Islet precursor cell (in vitro differentiated cells): Measurements from ENCODE around the gene RAB40B.
"Not testable (repeated sequence)": the region's sequence is repeated elsewhere in the genome, so short reads cannot be mapped to it uniquely, and the experiment has no call there.

Source experiments
- DNase-seq: peaks from one replicate; pipeline ENCODE4 v3.0.0-alpha.2; 2018

The RAB40B gene, protein sequence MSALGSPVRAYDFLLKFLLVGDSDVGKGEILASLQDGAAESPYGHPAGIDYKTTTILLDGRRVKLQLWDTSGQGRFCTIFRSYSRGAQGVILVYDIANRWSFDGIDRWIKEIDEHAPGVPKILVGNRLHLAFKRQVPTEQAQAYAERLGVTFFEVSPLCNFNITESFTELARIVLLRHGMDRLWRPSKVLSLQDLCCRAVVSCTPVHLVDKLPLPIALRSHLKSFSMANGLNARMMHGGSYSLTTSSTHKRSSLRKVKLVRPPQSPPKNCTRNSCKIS

DNA sequence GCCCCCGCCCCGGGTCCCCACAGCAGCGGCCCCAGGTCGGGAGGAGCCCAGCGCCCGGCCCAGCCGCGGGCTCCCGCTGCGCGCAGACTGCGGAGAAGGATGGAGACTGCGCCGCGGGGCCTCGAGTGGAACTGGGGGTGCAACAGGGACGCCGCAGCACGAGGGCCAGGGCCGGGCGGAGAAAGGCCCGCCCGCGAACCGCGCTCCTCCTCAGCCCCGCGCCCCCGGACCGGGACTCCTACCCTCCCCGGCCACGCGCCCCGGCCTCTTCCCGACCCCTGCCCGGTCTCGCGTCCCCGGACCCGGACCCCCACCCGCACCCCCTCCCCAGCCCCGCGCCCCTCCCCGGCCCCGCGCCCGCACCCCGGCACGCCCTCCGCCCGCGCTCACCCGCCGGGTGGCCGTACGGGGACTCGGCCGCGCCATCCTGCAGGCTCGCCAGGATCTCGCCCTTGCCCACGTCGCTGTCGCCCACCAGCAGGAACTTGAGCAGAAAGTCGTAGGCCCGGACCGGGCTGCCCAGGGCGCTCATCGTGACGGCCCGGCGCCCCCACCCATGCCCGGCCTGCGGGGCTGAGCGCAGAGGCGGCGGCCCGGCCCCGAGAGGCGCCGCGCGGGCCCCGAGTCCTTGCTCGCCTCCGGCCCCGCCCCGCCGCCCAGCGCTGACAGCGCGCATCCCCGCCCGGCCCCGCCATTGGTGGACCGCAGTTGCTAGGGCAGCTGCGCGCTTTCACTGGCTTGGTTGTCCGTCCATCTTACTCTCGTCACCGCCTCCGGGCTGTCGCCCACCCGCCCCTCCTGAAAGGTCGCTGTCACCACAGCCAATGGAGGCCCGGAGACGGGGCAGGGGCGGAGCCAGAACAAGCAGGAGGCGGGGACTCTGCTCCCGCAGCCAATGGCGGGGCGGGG is at the start of gene RAB40B:
Gene RAB40B, minus strand, starts transcription at position 634 of the 909 bp plus-strand sequence. Its CDS starts 102 bp downstream, at position 532.
- peak; percentile 100 for DNase-seq

DNA sequence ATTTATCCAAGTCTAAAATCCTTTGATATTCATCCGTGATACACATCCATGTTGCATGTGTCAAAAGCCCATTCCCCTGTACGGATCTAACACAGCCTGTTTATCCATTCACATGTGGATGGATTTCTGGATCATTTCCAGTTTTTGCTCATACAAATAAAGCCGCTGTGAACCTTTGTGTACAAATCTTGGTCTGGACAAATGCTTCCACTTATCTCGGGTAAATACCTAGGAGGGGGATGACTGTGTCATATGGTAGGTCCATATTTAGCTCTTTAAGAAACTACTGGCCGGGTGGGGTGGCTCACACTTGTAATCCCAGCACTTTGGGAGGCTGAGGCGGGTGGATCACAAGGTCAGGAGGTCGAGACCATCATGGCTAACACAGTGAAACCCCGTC is 47.0 kb upstream of the RAB40B start:
- no peak for DNase-seq

DNA sequence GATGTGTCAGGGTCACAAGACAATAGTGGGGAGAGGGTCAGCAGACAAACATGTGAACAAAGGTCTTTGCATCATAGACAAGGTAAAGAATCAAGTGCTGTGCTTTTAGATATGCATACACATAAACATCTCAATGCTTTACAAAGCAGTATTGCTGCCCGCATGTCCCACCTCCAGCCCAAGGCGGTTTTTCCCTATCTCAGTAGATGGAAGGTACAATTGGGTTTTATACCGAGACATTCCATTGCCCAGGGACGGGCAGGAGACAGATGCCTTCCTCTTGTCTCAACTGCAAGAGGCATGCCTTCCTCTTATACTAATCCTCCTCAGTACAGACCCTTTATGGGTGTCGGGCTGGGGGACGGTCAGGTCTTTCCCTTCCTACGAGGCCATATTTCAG is 46.2 kb upstream of the RAB40B start:
- DNase-seq: not testable (repeated sequence)

DNA sequence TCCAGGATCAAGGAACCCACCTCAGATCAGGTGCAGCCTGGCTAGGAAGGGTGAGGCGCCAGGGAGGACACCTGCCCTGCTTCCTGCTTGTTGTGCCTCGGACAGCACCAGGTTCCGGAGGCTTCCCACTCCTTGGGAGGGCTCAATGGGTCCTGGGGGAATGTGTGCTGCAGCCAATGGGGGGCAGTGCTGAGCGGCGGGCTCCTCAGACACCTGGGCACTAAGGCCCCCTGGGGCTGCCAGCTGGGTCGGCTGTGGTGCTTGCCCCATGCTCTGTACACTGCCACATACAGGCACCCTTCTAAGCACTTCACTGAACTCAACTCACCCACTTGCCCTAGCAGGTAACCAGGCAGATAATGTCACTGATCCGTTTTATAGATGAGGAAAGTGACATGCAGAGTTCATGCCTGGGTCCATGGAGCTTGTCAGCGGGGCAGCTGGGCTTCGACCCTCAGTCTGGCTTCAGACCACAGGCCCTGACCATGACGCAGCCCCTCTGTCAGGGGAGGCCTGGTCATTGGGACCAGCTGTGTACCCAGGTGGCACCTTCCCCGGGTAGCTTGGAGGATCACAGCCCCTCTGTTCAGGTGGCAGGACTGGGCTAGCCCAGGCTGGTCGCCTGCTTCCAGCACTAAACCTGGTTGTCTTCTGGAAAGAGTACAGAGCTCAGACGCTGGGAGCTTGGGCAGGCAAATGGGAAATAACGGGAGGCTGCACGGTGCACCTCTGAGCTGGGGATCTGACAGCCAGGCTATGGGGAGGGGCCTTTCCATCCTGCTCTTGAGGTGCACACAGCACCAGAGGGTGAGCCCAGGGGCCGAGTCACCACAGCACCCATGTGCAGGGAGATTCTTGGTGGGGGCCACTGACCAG is 45.1 kb upstream of the RAB40B start:
- no peak for DNase-seq

DNA sequence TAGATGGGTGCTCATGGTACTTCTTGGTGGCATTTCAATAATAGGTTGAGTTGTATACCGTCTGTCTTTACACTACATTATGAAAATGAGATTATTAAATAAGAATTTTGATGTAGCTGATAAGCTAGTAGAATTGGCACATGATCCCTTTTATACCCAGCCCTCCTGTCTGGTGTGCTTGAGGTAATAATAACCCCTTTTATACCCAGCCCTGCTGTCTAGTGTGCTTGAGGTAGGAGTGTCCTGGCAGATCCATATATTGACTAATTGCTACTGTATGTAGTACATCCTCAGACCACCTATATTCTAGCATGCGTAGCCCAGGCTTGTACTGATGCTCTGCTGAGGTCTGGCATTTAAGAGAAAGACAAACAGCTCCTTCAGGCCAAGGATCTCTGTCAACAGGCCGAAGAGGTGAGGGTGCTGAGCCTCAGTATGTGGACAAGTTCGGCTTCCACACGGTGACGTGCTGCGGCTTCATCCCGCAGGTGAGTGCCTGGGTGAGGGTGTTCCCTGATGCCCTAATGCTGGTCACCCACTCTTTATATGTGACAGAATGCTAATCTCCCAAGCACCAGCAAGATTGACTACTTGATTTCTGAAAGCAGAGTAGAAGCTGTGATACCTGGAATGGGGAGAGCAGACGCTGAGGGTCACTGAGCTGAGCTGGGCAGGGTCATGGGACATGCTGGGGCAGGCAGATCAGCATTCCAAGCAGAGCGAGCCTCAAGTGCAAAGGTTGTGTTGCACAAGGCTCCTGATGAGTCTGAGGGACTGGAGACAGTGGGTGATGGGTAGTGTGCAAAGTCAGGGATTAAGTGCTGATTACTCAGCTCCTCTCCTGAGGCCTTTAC is 42.6 kb upstream of the RAB40B start:
- DNase-seq: no peak

DNA sequence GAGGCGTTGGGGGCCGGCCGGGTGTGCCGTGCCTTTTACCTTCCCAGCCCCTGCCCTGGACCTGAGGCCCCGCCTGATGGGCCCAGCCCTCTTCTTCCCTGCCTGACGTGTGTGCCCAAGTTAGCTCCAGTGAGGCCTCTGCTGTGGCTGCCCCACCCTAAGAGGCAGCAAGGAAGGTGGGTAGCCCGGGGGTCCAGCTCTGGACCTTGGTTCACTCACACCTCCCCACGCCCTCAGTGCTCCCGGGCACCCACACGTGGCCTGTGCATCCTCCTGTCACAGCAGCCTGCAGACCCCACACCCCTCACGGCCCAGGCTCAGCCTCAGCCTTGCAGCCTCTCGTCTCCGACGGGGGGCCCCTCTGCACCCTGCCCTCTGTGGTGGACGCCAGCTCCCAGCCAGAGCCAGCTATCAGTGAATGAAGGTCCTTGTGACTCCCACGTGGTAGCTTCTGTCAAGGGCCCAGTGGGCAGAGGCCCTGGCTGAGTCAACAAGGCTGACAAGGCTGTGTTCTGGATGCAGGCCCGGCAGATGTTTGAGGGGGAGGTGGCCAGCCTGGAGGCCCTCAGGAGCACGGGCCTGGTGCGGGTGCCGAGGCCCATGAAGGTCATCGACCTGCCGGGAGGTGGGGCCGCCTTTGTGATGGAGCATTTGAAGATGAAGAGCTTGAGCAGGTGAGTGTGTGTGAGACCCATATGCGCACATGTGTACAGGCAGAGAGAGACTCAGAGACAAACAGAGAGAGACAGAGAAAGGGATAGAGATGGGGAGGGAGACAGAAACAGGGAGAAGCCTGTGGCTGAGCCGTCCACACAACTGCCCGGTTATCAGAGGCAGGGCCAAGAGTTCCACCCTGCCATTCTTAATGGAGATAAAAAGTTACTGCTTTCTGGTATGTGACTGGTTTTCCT is 39.7 kb upstream of the RAB40B start:
- no peak for DNase-seq

DNA sequence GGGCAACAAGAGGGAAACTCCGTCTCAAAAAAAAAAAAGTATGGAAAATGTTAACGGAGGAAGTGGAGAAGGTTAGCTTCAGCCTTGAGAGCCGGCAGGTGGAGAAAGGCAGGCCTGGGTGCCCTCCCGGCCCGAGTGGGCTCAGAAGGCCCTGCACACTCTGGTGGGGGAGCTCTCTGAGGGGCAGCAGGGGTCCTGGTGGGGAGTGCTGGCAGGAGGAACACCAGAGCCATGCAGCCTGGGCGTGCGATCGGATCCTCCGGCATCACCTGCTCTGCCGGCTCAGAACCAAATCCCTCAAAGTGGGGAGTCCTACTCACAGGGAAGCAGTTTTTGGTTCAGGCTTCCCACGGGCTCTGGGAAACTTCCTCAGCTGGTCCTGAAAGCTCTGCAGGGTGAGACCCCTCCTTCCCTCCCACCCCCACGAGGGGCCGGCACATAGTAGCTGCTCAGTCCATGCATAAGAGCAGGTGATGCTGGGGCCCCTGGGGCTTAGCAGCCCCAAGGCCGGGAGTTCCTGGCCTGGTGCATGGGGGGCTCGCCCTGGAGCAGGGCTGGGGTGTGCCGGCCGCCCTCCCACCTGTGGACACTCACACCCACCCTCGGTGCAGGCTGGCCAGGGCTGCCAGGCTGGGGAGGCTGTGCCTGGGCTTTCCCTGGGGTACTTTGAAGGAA is 38.1 kb upstream of the RAB40B start:
- no peak for DNase-seq

DNA sequence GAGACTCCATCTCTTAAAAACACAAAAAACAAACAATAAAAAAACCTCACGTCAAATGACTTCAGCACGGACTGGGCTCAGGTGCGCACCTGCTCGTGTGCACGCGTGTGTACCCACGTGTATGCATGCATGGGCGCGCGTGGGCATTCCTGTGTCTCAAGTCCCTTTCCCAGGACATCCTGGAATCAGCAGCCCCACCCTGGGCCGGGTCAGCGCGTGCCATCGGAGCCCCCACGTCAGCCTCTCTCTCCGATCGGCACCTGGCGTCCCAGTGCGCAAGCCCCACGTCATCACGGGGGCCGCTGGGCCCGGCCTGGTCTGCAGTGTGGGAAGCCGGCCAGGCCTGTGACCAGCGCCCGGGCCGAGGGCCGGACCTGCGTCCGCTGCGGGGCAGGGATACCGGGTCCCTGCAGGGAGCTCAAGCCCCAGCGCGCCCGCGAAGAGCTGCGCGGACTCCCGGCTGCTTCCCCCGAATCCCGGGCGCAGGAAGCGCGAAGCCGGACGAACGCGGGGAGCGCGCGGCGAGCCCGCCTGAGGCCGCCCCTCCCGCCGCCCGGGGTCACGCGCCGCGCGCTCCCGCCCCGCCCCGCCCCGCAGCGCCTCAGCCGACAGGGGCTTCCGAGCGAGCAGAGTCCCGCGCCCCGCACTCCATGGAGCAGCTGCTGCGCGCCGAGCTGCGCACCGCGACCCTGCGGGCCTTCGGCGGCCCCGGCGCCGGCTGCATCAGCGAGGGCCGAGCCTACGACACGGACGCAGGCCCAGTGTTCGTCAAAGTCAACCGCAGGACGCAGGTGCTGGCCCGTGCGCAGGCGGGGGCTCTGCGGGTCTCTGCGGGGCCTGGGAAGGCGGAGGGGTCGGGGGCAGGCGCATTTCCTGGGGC is 36.7 kb upstream of the RAB40B start, which contains the start of gene FN3K:
Gene FN3K, plus strand, starts transcription at position 629 of the 880 bp plus-strand sequence. Its CDS starts 22 bp downstream, at position 651.
- peak; percentile 84 for DNase-seq

DNA sequence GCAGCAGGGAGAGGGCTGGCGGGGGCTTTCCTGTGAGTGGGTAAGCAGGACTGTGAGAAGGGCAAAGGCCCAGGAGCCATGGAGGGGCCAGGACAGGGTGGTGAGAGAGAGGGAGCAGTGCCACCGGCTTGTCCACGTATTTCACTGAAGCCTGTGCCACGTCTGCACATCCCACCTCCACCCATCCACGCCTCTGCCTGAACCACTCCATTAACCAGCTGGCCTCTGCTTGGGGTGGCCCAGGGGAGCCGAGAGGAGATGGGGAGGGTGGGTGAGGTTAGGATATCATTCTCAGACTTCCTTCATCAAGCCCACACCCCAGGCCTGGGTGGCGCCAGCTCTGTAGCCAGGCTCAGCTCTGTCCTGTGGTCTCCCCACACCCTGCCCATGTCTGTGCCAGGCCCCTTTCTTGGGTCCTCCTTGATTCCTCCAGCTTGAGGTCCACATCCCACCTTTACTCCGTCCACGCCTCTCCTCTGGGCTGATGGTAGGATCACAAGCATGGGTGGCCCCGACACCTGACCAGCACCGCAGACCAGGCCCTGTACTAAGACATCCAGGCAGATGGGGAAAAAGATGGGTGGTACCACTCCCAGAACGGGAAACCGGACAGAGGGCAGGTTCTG is 33.7 kb upstream of the RAB40B start:
- DNase-seq: no peak

DNA sequence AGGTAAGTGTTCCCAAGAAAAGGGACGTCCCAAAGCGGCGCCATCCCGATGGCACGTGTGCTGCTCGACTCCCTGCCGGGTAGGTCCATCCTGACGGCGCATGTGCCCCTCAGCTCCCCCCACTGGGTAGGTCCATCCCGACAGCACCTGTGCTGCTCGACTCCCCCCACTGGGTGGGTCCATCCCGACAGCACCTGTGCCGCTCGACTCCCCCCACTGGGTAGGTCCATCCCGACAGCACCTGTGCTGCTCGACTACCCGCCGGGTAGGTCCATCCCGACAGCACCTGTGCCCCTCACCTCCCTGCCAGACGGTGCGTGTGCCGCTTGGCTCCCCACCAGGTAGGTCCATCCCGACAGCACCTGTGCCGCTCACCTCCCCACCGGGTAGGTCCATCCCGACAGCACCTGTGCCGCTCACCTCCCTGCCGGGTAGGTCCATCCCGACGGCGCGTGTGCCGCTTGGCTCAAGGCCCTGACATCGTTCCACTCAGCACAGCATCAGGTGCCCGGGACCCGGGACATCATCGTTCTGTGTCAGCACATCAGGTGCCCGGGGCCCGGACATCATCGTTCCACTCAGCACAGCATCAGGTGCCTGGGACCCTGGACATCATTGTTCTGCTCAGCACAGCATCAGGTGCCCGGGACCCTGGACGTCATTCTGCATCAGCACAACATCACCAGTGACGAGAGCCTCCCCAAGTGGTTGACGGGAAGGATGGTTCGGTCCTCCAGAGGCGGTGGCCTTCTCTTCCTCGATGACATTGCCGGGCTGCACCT is 31.2 kb upstream of the RAB40B start:
- DNase-seq: no peak

DNA sequence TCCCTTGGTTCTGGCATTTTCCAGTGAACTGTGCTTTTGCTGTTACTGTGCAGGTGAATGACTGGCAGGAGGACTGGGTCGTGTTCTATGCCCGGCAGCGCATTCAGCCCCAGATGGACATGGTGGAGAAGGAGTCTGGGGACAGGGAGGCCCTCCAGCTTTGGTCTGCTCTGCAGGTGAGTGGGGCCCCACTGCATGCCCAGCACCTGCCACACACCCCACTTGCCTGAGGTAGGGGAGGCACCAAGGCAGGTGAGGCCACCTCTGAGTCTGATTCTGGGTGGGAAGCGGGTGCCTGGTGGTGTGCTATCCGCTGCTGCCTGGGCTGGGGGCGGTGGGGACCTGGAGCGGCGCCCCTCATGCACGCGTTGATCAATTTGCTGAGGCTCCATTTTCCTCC is 27.9 kb upstream of the RAB40B start:
- DNase-seq: no peak

DNA sequence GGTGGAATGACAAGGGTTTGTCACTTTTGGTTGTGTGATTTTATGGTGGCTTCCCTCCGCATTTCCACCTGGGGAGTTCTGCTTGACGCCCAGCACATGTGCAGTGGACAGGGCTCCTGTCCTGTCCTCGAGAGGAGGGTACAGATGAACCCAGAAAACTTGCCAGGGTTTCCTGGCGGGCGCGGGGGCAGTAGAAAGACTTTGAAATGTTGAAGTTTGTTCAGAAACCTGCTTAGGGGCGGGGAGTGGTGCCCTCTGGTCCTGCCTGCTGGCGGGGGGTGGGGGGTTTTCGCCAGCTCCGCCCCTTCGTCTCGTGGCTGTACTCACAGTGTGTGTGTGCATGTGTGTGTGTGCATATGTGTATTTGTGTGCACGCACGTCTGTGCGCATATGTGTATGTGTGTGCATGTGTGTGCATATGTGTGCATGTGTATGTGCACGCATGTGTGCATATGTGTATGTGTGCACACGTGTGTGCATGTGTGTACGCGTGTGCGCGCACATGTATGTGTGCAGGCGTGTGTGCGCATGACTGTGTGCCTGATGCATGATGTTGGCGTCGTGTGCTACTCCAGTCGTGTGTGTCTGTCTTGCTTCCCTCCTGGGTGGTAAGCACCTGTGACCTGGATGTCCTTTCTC is 24.8 kb upstream of the RAB40B start:
- no peak for DNase-seq

DNA sequence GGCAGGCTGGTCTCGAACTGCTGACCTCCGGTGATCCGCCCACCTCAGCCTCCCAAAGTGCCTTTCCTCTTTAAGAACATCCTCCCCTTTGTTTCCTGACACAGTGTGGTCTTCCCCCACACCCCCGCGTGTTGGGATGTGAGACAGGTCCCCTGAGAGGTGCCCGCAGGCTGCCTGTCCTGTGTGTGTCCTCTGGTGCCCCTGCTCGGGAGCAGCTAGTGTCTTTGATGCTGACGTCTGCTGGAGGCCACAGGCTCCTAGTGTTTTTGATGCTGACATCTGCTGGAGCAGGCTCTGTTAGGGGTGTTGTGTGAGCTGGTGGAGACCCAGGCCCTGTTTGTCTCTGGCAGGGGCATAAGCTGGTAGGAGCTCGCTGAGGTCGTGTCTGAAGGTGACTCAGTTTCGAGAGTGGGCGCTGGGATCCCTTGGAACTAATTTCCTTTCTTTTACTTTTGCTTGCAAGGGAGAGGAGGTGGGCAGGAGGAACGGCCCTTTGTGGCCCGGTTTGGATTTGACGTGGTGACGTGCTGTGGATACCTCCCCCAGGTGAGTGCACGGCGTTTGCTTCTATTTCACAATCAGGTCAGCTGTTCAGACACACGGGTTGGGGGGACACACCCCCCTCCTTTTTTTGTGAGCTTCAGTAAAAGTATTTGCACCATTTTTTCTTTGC is 24.0 kb upstream of the RAB40B start:
- no peak for DNase-seq

DNA sequence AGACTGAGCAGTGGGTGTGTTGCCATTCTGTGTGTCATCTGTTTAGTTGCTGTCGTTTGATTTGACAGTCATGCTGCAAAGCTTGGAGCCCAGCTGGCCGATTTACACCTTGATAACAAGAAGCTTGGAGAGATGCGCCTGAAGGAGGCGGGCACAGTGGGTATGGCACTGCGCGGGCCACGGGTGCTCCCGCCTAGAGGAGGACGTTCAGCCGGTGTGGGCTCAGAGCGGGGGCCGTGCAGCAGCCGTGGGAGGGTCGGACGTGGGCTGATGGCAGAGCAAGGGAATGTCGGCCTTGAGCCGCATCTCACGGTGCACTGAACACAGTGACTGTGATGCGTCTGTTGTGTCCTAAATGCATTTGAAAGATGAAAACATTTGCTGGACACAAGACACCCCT is 21.7 kb upstream of the RAB40B start:
- no peak for DNase-seq

DNA sequence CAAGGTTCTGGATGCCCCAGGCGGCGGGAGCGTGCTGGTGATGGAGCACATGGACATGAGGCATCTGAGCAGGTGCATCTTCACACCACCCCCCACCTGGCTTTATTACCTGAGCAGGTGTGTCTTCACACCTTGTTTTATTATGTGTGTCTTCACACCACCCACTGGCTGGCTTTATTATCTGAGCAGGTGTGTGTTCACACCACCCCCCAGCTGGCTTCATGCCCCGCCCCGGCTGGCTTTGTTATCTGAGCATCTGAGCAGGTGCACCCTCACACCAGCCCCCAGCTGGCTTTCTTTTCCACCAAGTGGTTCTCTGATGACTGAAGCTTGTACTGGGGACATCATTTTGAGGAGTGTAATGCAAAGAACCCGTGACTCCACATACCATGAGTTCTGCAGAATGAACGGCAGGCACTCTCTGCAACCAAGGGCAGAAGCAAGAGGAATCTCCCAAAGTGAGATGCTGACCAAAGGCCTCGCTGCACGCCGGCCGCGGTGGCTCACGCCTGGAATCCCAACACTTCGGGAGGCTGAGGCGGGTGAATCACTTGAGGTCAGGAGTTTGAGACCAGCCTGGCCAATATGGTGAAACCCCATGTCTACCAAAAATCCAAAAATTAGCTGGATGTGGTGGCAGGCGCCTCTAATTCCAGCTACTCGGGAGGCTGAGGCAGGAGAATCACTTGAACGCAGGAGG is 20.6 kb upstream of the RAB40B start:
- DNase-seq: no peak
